Effector memory CD4-positive, alpha-beta T cell (primary cell): ENCODE data around the gene C6orf15.

Source experiments
- DNase-seq, 3 donors: peaks; one replicate each; pipeline ENCODE4 v3.0.0-alpha.2; 2020
- H3K27ac ChIP-seq: 2 replicates; pipeline ENCODE4 v1.7.0; 2013; ENCODE audit warnings: mild to moderate bottlenecking, low read length, moderate library complexity; ENCODE audit not compliant: insufficient read depth, poor library complexity, severe bottlenecking
- H3K27me3 ChIP-seq: replicated peaks from 2 replicates; pipeline ENCODE4 v1.7.0; 2013; ENCODE audit warnings: mild to moderate bottlenecking, low read length; ENCODE audit not compliant: insufficient read depth, control insufficient read depth, poor library complexity, severe bottlenecking
- H3K36me3 ChIP-seq: 2 replicates; pipeline ENCODE4 v1.7.0; 2013; ENCODE audit warnings: mild to moderate bottlenecking, low read length, moderate library complexity; ENCODE audit not compliant: control insufficient read depth, insufficient read depth
- H3K4me1 ChIP-seq: 2 replicates; pipeline ENCODE4 v1.7.0; 2013; ENCODE audit warnings: low read length, mild to moderate bottlenecking; ENCODE audit not compliant: control insufficient read depth, insufficient read depth, poor library complexity, severe bottlenecking
- H3K4me3 ChIP-seq: 2 replicates; pipeline ENCODE4 v1.7.0; 2013; ENCODE audit warnings: low read length, low read depth, mild to moderate bottlenecking; ENCODE audit not compliant: insufficient read depth, poor library complexity, severe bottlenecking
- H3K9me3 ChIP-seq: 2 replicates; pipeline ENCODE4 v1.7.0; 2013; ENCODE audit warnings: mild to moderate bottlenecking, low read length, moderate library complexity; ENCODE audit not compliant: control insufficient read depth

The C6orf15 gene

GRCh38 chr6:31132806-31133205 lies 20.4 kb upstream of the C6orf15 start:
- Histone ChIP-seq H3K4me1 (peaks cover 4% of the 10 kb centered on the region), H3K27me3 (no peaks in the 10 kb centered on the region), H3K36me3 (no peaks in the 10 kb centered on the region), H3K9me3 (no peaks in the 10 kb centered on the region), H3K4me3 (no peak overlapping the region), H3K27ac (no peak overlapping the region)
- no peak for DNase-seq

DNA sequence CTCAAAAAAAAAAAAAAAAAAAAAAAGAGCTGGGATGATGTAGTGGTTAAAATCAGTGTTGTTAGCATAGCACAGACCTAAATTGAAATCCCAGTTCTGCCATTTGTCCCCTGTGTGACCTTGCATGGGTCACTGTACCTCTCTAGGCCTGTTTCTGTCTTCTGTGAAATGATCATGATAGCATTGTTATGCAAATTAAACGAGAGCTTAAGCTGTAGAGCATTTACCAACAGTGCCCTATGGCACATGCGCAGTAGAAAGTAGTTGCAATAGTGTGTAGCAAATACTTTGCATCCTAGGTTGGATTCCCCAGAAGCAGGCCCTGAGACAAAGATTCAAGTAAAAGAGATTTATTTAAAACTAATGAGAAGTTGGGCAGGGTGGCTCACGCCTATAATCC lies 19.2 kb upstream of the C6orf15 start:
- H3K27ac ChIP-seq, result no peak overlapping the region
- H3K4me3 ChIP-seq, result no peak overlapping the region
- H3K36me3 ChIP-seq, result no peaks in the 10 kb centered on the region
- no peak for DNase-seq
- no peaks in the 10 kb centered on the region for H3K27me3 ChIP-seq
- H3K9me3 ChIP-seq, result no peaks in the 10 kb centered on the region
- no peaks in the 10 kb centered on the region for H3K4me1 ChIP-seq

- Histone ChIP-seq H3K27ac (no peak overlapping the region), H3K27me3 (no peaks in the 10 kb centered on the region), H3K4me3 (no peak overlapping the region), H3K4me1 (no peaks in the 10 kb centered on the region), H3K36me3 (no peaks in the 10 kb centered on the region), H3K9me3 (no peaks in the 10 kb centered on the region)
- DNase-seq, result no peak
Observed at GRCh38 chr6:31130751-31131150, 18.4 kb upstream of the C6orf15 start.

GRCh38 chr6:31129130-31129529 lies 16.8 kb upstream of the C6orf15 start:
- no peaks in the 10 kb centered on the region for H3K27me3 ChIP-seq
- H3K9me3 ChIP-seq, result no peaks in the 10 kb centered on the region
- H3K27ac ChIP-seq, result no peak overlapping the region
- H3K4me1 ChIP-seq, result no peaks in the 10 kb centered on the region
- no peak for DNase-seq
- no peak overlapping the region for H3K4me3 ChIP-seq
- no peaks in the 10 kb centered on the region for H3K36me3 ChIP-seq

- peak; percentile 30 to 59 (median 43) for DNase-seq
- H3K27me3 ChIP-seq, result no peaks in the 10 kb centered on the region
- no peaks in the 10 kb centered on the region for H3K9me3 ChIP-seq
- H3K36me3 ChIP-seq, result no peaks in the 10 kb centered on the region
- no peak overlapping the region for H3K27ac ChIP-seq
- H3K4me1 ChIP-seq, result no peaks in the 10 kb centered on the region
- no peak overlapping the region for H3K4me3 ChIP-seq
Observed at GRCh38 chr6:31128093-31128676, 15.8 kb upstream of the C6orf15 start.

- no peaks in the 10 kb centered on the region for H3K27me3 ChIP-seq
- DNase-seq, result no peak
- no peak overlapping the region for H3K27ac ChIP-seq
- no peaks in the 10 kb centered on the region for H3K9me3 ChIP-seq
- H3K4me1 ChIP-seq, result no peaks in the 10 kb centered on the region
- no peak overlapping the region for H3K4me3 ChIP-seq
- no peaks in the 10 kb centered on the region for H3K36me3 ChIP-seq
Observed at GRCh38 chr6:31126396-31127175, 14.2 kb upstream of the C6orf15 start.

DNA sequence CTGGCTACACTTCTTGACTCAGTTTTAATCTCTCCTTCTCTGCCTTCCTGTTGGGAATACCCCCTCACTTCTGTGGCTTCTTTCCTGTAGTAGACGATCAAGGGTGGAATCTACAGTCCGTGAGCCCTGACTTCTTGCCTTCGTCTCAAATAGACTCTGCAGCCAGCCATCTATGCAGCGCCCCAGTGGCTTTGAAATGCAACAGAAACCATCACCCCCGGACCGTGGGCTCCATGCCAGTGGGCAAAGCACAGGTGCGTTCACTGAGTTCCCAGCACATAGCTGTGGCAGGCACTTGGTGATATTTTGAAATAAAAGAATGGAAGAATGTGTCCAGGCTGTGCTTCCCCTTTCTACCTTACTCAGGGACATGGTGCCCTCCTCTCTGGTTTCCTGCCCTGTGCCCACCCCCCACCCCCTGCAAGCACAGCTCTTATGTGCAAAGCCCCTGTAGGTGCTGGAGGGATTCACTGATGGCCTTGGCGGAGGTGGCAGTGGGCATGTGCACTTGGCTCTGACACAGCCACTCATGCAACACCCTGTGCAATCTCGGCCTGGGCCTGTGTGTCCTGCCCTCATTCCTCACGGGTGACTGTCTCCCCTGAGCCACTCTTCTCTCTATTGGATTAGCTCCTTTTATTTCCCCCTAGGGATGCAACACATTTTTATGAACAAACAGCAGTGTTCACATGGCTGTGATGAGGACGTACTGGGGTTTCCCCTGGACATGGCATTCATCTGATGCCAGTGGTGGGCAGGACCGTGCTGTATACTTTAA lies 13.4 kb upstream of the C6orf15 start:
- no peaks in the 10 kb centered on the region for H3K4me1 ChIP-seq
- no peaks in the 10 kb centered on the region for H3K36me3 ChIP-seq
- H3K4me3 ChIP-seq, result no peak overlapping the region
- H3K9me3 ChIP-seq, result no peaks in the 10 kb centered on the region
- no peak overlapping the region for H3K27ac ChIP-seq
- H3K27me3 ChIP-seq, result no peaks in the 10 kb centered on the region
- no peak for DNase-seq

- Histone ChIP-seq H3K27ac (no peak overlapping the region), H3K27me3 (no peaks in the 10 kb centered on the region), H3K36me3 (no peaks in the 10 kb centered on the region), H3K4me1 (no peaks in the 10 kb centered on the region), H3K9me3 (no peaks in the 10 kb centered on the region), H3K4me3 (no peak overlapping the region)
- no peak for DNase-seq
Observed at GRCh38 chr6:31125162-31125561, 12.8 kb upstream of the C6orf15 start.

GRCh38 chr6:31122791-31123706 lies 10.7 kb upstream of the C6orf15 start:
- no peak overlapping the region for H3K27ac ChIP-seq
- DNase-seq, result no peak

More at GRCh38 chr6:31122791-31123706, 10.7 kb upstream of the C6orf15 start:
- Histone ChIP-seq H3K36me3 (no peaks in the 10 kb centered on the region), H3K4me3 (no peak overlapping the region), H3K9me3 (no peaks in the 10 kb centered on the region), H3K4me1 (no peaks in the 10 kb centered on the region), H3K27me3 (no peaks in the 10 kb centered on the region)
